Suppressor macrophage treated with lipopolysaccharide for 4 hours (primary cell): Measurements from ENCODE around the gene CEP112.

Experiments used
- DNase-seq: peaks from one replicate; pipeline ENCODE4 v3.0.0-alpha.2; 2020

The CEP112 gene

DNA sequence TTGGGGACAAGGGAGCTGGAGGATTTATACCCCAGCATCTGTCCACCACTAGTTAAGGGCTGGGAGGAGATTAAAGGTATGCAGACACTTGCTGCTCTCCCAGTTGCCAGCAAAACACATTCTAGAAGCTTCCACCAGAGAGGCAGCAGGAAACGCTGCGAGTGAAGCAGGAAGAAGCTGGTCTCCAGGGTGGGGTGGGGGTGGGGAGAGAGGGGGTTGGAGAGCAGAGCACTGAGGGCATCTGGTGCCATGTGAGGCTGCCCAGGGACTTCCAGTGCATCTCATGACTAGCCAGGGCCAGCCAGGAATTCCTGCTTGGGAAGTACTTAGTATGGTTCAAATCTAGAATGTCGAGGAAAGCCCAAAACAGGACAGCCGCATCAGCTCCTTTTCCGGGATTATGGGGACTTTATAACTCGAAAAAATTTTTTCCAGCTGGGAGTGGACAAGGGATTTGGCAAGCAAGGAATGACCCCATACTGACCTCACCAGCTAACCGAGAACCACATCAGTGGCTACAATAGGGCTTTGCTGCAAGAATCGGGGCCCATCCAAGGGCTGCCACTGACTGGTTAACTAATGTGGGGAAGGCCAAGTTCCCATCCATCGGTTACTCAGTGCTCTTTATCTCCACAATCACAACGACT lies 604.3 kb downstream of the CEP112 start:
- DNase-seq: no peak

DNA sequence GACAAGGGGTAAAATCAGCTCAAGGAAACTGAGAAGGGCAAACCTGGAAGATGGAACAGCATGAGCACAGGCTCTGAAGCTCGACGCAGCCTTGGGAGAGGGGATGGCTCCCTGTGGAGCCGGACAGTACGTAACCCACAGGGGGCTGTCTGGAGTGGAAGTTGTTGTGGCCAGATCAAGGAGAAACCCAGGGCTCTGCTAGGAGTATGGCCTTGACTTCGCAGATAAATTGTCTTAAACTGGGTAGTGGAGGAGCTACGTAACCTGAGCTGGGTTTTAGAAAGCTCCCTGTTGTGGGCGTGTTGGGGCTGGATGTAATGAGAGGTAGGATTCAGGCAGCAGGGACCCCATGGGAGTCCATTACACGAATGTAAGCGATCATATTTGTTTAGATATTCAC lies 605.0 kb downstream of the CEP112 start:
- no peak for DNase-seq
